ENCODE measurements around the gene ORM1.

ORM1 gene

GRCh38 chr9:114278881-114279570, 43.9 kb upstream of the ORM1 start:
- H3K4me3 ChIP-seq (ENCODE audit: low read depth, low read length): no peak overlapping the region
- in situ Hi-C loops (cut with HindIII; ENCODE audit: low sequenced_read_pairs): loop anchor here (5.0 kb wide), 1 partner anchor 172 kb away; no protein-coding TSS in a partner anchor
- TF ChIP-seq, protein P1, sequence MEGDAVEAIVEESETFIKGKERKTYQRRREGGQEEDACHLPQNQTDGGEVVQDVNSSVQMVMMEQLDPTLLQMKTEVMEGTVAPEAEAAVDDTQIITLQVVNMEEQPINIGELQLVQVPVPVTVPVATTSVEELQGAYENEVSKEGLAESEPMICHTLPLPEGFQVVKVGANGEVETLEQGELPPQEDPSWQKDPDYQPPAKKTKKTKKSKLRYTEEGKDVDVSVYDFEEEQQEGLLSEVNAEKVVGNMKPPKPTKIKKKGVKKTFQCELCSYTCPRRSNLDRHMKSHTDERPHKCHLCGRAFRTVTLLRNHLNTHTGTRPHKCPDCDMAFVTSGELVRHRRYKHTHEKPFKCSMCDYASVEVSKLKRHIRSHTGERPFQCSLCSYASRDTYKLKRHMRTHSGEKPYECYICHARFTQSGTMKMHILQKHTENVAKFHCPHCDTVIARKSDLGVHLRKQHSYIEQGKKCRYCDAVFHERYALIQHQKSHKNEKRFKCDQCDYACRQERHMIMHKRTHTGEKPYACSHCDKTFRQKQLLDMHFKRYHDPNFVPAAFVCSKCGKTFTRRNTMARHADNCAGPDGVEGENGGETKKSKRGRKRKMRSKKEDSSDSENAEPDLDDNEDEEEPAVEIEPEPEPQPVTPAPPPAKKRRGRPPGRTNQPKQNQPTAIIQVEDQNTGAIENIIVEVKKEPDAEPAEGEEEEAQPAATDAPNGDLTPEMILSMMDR (IDR thresholded peaks at IDR 0.05; ENCODE audit: low read depth, low read length, missing control alignments): no peak
- DNase-seq (ENCODE audit: low read depth): no peak

DNA sequence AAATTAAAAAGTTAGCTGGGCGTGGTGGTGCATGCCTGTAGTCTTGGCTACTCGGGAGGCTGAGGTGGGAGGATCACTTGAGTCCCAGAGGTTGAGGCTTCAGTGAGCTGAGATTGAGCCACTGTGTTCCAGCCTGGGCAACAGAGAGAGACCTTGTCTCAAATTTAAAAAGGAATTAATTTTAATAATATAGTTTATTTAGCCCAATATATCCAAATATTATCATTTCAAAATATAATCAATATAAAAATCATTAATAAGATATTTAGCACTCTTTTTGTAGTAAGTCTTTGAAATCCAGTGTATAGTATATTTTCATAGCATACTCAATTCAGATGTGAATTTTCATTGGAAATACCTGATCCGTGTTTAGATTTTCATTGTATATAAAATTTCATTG, 43.2 kb upstream of the ORM1 start:
- no peak overlapping the region for H3K4me3 ChIP-seq (ENCODE audit: low read depth, low read length)
- TF ChIP-seq, protein P1 (IDR thresholded peaks at IDR 0.05; ENCODE audit: low read depth, low read length, missing control alignments): no peak
- DNase-seq (ENCODE audit: low read depth): no peak
- in situ Hi-C loops (cut with HindIII; ENCODE audit: low sequenced_read_pairs): loop anchor here (5.0 kb wide), 1 partner anchor 172 kb away; no protein-coding TSS in a partner anchor

DNA sequence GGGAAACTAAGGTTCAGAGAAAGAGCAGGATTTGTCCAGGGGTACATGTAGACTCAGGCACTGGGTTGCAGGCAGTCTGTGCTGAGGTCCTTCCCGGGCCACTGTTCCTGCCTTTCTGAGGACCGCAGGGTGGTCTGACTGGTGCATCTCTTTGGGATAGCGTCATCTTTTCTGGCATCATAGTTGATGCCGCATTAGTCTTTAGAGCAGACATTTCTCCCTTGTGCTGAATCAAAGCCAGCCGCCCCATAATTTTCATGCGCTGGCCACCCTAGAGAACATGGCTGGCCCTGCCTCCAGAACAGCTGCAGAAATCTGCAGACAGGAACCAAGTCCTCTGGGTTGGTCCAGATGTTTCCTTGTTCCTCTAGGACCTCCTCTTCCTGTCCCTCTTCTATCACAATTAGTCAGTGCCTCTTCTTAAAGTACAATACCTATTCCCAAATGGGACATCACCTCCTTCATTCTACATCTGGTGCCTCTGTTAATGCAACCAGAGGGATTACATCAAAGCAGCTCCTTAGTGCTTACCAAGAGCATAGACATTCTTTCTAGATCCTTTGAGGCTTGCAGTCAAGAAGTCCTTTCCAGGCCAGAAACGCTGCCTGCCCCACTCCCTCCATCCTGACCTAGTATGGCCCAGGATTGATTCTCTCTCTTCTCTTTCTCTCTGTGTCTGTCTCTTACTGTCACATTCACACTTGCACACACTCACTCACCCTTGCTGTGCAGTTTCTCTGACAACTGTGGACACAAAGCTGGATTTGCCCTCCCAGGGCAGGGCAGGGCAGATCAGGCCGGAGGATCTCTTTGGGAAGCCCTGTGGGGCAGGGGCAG, 42.0 kb upstream of the ORM1 start:
- in situ Hi-C loops (cut with HindIII; ENCODE audit: low sequenced_read_pairs): no loop called here
- DNase-seq (ENCODE audit: low read depth): no peak
- TF ChIP-seq, protein P1 (IDR thresholded peaks at IDR 0.05; ENCODE audit: low read depth, low read length, missing control alignments): no peak
- no peak overlapping the region for H3K4me3 ChIP-seq (ENCODE audit: low read depth, low read length)

DNA sequence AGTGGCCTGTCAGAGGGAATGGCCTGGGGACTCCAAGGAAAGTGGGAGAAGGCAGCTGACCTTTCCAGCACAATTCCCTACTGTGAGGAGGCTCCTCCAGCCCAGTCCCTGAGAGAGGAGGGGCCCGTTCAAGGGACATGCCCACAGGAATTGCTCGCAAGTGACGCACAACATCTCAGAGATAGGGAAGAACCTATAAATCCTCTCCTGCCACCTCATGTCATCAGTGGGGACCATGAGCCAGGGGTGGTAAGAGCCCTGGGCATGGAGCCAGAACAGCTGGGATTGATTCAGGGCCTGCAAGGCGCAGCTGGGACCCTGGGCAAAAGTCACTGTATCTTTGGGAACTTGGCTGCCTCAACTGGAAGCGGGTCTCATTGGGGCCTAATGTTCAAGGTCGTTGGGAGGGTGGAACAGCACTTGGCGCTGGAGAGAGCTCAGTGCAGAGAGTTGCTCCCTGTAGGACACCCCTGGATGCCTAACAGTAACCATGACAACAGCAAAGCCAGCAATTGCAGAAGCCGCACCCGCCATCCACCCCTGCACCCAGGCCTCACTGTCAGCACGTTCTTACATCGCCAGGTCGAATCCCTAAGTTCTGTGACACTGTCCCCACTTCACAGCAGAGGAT, 41.3 kb upstream of the ORM1 start:
- no peak overlapping the region for H3K4me3 ChIP-seq (ENCODE audit: low read depth, low read length)
- TF ChIP-seq, protein P1 (IDR thresholded peaks at IDR 0.05; ENCODE audit: low read depth, low read length, missing control alignments): no peak
- in situ Hi-C loops (cut with HindIII; ENCODE audit: low sequenced_read_pairs): no loop called here
- DNase-seq (ENCODE audit: low read depth): no peak

DNA sequence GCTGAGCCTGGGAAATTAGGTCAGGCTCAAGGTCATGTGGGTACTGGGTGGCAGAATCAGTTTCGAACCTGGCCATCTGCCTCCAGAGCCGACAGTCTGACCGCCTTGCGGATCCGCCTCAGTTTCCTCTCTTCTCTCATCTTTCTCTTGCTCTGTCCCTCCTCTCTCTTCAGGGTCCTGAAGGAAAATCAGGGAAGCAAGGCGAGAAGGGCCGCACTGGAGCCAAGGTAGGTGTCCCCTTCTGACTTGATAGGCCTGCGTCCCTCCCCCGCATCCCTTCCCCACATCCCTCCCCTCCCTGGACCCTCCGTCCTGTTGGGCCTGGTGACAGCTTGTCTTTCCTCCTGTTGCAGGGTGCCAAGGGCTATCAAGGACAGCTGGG, 40.8 kb upstream of the ORM1 start:
- H3K4me3 ChIP-seq (ENCODE audit: low read depth, low read length): no peak overlapping the region
- DNase-seq (ENCODE audit: low read depth): no peak
- in situ Hi-C loops (cut with HindIII; ENCODE audit: low sequenced_read_pairs): no loop called here
- TF ChIP-seq, protein P1 (IDR thresholded peaks at IDR 0.05; ENCODE audit: low read depth, low read length, missing control alignments): no peak

GRCh38 chr9:114282507-114282906, 40.4 kb upstream of the ORM1 start:
- H3K4me3 ChIP-seq (ENCODE audit: low read depth, low read length): no peak overlapping the region
- no peak for DNase-seq (ENCODE audit: low read depth)
- in situ Hi-C loops (cut with HindIII; ENCODE audit: low sequenced_read_pairs): no loop called here
- TF ChIP-seq, protein P1 (IDR thresholded peaks at IDR 0.05; ENCODE audit: low read depth, low read length, missing control alignments): no peak

All from astrocyte of the cerebellum (primary cell).